Mucosa of descending colon (tissue), 3 donors: ENCODE data around the gene FAP. TPM values are rescaled to one million over a fixed set of nuclear protein-coding genes. Genes with fewer than 3 reads are reported as not detected.

Experiments
- ATAC-seq: fragments of 200-7000 bp; cut with Tn5 transposase; one replicate; pipeline ENCODE4 v1.9.1; 2020; ENCODE audit warnings: mild to moderate bottlenecking, moderate library complexity
- DNase-seq, 3 donors: peaks; one replicate each; pipeline ENCODE4 v3.0.0-alpha.2; 2020
- H3K36me3 ChIP-seq: fragments of 200-600 bp; one replicate; pipeline ENCODE4 v1.8.0; 2021; ENCODE audit warnings: low read depth, mild to moderate bottlenecking
- H3K4me1 ChIP-seq: fragments of 200-600 bp; one replicate; pipeline ENCODE4 v1.8.0; 2021; ENCODE audit warnings: low read depth, mild to moderate bottlenecking
- H3K4me3 ChIP-seq: fragments of 200-600 bp; one replicate; pipeline ENCODE4 v1.8.0; 2021; ENCODE audit warnings: mild to moderate bottlenecking
- H3K9me3 ChIP-seq: fragments of 200-600 bp; one replicate; pipeline ENCODE4 v1.8.0; 2021; ENCODE audit warnings: mild to moderate bottlenecking
- intact Hi-C, 2 donors: fragments of 100-400 bp; cut with DNase I in 1 of 2; cut with micrococcal nuclease in 1 of 2; formaldehyde crosslinking; loops; one replicate each; pipeline versions ENCODE4 v1.11.0 to v1.11.1; 2022; cut with DNase I, micrococcal nuclease
- total RNA-seq, 3 donors: library from RNA; stranded (reverse); fragmentation: NEBNext Ultra II Directional in 2 of 3; extraction: Animal tissue kit (Norgen Biotek cat#: 25700) in 2 of 3; gene quantifications; one replicate each; pipeline versions ENCODE4 v1.2.1 to v1.2.4, GENCODE V29; 2021 to 2023
- TF ChIP-seq, protein P1 (sequence below): fragments of 200-600 bp; IDR thresholded peaks from one replicate; pipeline ENCODE4 v1.8.0; 2022; ENCODE audit warnings: antibody characterized with exemption, mild to moderate bottlenecking
- donor health status: DM: no; HTN: no; CAD: no; lungs with moderate emphysema.
- donor health status: DM: no; HTN: no; CAD: no.
- donor health status: DM: no; HTN: yes; CAD: no.

The FAP gene
- total RNA-seq, 3 donors from 2014 or later, result 0.20 to 4.0 (median 1.3) TPM

DNA sequence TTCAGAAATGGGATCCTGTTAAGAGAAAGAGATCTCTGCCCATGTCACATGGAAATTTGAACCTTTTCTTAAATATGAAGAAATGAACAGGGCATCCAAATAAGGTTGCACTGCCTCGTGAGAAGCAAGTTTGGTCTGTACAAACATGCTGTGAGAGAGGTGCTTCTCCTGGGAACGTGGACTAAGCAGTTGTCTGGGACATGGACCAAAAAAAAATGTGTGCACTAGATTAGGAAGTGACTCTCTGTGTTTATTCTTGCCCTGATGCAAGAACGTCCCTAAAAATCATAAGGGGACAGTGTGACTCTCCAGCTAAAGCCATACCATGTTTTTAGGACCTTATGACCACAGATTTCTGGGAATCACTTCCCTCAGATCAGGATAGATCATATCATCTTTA, 67.5 kb downstream of the FAP start:
- Histone ChIP-seq H3K4me1 (peaks cover 3% of the 10 kb centered on the region), H3K4me3 (no peak overlapping the region), H3K36me3 (no peaks in the 10 kb centered on the region), H3K9me3 (no peaks in the 10 kb centered on the region)
- intact Hi-C loops, result no loop called here
- DNase-seq, result no peak
- TF ChIP-seq, protein P1, sequence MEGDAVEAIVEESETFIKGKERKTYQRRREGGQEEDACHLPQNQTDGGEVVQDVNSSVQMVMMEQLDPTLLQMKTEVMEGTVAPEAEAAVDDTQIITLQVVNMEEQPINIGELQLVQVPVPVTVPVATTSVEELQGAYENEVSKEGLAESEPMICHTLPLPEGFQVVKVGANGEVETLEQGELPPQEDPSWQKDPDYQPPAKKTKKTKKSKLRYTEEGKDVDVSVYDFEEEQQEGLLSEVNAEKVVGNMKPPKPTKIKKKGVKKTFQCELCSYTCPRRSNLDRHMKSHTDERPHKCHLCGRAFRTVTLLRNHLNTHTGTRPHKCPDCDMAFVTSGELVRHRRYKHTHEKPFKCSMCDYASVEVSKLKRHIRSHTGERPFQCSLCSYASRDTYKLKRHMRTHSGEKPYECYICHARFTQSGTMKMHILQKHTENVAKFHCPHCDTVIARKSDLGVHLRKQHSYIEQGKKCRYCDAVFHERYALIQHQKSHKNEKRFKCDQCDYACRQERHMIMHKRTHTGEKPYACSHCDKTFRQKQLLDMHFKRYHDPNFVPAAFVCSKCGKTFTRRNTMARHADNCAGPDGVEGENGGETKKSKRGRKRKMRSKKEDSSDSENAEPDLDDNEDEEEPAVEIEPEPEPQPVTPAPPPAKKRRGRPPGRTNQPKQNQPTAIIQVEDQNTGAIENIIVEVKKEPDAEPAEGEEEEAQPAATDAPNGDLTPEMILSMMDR, result no peak
- ATAC-seq, result no peak

DNA sequence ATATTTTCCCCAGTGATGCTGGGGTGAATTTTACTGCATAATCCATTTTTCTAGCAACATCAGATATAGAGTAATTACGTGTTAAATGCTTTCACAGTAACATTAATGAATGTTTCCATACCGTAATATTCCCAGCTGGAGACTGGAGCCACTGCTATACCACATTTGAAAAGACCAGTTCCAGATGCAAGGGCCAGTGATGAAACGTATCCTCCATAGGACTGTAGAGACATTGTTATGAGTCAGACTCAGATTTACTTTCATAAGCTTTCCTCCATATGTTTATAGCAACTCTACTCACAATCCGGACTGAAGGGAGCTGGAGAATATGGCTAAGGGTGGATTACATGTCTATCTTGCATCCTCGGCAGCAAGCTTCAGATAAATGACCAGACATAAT, 68.5 kb downstream of the FAP start:
- DNase-seq, result no peak
- intact Hi-C loops, result no loop called here

GRCh38 chr2:162172802-162173370, 70.4 kb downstream of the FAP start:
- Histone ChIP-seq H3K9me3 (no peaks in the 10 kb centered on the region), H3K36me3 (no peaks in the 10 kb centered on the region), H3K4me1 (peaks cover 3% of the 10 kb centered on the region), H3K4me3 (no peak overlapping the region)
- DNase-seq, result no peak
- TF ChIP-seq, protein P1, result no peak
- ATAC-seq, result no peak
- intact Hi-C loops, result no loop called here

More for the DNA sequence above, 68.5 kb downstream of the FAP start:
- TF ChIP-seq, protein P1, result no peak
- peaks cover 3% of the 10 kb centered on the region for H3K4me1 ChIP-seq
- H3K9me3 ChIP-seq, result no peaks in the 10 kb centered on the region
- H3K4me3 ChIP-seq, result no peak overlapping the region
- no peaks in the 10 kb centered on the region for H3K36me3 ChIP-seq
- no peak for ATAC-seq

DNA sequence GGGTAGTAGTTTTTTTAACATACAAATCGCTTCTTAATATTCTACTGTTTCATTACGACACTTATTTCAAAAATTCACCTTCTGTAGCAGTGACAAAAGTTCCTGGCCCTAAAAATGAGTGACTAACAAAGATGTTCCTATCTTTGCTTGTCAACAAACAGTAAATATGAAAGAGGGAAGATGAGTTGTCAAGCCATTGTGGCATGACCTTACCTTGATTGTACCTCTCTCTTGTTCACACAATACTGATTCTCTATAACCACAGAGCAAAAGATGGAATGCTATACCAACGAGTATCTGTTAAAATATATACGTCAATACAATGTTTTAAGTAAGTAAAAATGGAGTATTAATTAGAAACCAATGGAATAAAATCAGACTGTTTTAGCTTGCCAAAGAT, 76.5 kb downstream of the FAP start:
- intact Hi-C loops, result no loop called here
- no peaks in the 10 kb centered on the region for H3K4me1 ChIP-seq
- H3K9me3 ChIP-seq, result no peaks in the 10 kb centered on the region
- H3K36me3 ChIP-seq, result no peaks in the 10 kb centered on the region
- H3K4me3 ChIP-seq, result no peak overlapping the region
- DNase-seq (no peak), ATAC-seq (no peak)
- TF ChIP-seq, protein P1, result no peak

GRCh38 chr2:162166174-162166573, 77.1 kb downstream of the FAP start:
- intact Hi-C loops, result no loop called here
- TF ChIP-seq, protein P1, result no peak

DNA sequence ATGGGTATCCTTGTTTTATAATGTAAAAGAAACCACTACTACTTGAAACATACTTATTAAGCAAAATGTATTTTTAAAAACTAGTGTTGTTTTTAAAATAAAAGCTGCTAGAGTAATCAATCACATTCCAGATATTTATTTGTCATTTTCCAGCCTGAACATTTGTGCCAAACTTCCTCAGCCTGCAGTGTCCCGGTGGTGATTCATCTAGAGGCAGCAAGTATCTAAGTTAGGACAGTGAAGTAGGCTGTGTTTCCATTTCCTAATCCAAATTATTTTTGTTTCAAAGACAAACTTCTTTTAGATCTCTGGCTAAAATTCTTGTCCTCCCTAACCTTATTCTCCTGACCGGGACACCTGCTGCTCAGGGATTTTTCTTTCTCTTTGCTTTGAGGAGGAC, 78.4 kb downstream of the FAP start:
- ATAC-seq, result no peak
- intact Hi-C loops, result no loop called here

More at GRCh38 chr2:162166174-162166573, 77.1 kb downstream of the FAP start:
- ATAC-seq, result no peak
- Histone ChIP-seq H3K4me3 (no peak overlapping the region), H3K36me3 (no peaks in the 10 kb centered on the region), H3K9me3 (no peaks in the 10 kb centered on the region), H3K4me1 (no peaks in the 10 kb centered on the region)
- no peak for DNase-seq

More for the DNA sequence above, 78.4 kb downstream of the FAP start:
- TF ChIP-seq, protein P1, result no peak
- Histone ChIP-seq H3K4me3 (no peak overlapping the region), H3K36me3 (no peaks in the 10 kb centered on the region), H3K4me1 (no peaks in the 10 kb centered on the region), H3K9me3 (no peaks in the 10 kb centered on the region)
- DNase-seq, result no peak
